Epithelial cell of proximal tubule (primary cell): Measurements from ENCODE around the gene TSACC. TPM values are rescaled to one million over a fixed set of nuclear protein-coding genes. Genes with fewer than 3 reads are reported as not detected.
A peak's percentile ranks its signal among the peaks of the same experiment; 100 is the strongest.

Experiments
- DNase-seq: peaks from one replicate; pipeline ENCODE4 v3.0.0-alpha.2; 2011; ENCODE audit warnings: low read depth
- H3K4me3 ChIP-seq: 2 replicates; pipeline ENCODE4 v1.5.1; 2011; ENCODE audit warnings: low read depth, mild to moderate bottlenecking, low read length
- total RNA-seq: library from RNA; depleted of rRNA; stranded (reverse); fragments of >200 nt; gene quantifications from 2 replicates; pipeline ENCODE4 v1.2.3, GENCODE V29; 2015
- TF ChIP-seq, protein P1 (sequence below): conservative IDR thresholded peaks from 2 replicates; pipeline ENCODE4 v1.5.1; 2012; ENCODE audit warnings: low read depth, mild to moderate bottlenecking, low read length

Gene TSACC
- total RNA-seq: 0.36 and 0.69 TPM in 2 replicates

DNA sequence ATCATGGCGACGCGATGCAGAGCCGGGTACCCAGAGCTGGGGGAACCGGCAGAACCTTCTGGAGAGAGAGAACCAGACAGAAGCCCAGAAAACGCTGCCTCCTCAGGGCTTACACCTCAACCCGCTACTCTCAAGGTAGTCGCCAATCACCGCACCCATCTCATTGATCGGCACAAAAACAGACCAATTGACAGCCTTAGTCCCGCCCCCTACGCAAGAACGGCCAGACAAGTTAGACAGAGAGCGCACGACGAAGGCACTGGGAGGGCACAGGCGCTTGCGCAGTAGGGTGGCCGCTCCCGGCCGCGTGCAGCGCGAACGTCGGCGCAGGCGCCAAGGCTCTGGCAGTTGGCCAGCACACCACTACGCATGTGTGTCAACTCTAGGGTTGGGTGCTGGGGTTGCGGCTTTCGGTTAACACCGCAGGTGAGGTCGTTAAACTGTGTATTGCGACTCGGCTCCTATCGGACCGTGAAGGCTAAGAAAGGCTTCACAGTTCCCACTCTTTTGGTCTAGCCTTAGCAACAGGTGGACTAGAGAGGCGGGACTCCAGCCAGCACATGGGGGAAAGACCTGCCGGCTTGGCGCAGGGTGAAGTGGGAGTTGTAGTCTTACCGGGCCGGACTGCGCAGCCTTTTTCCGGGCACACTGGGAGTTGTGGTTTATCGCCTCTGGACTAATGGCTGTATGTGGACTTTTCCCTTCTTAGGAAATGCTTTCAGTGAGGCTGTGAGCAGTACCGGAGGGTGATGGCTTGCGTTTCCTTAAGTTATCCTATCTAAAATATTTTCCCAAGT lies at the start of gene TSACC, which contains the start of gene CCT3:
Gene TSACC (plus strand): TSS at position 347 of the 797 bp plus-strand sequence. CDS start 1,232 bp downstream, outside the sequence.
Gene CCT3 (minus strand): TSS at position 113 of the 797 bp plus-strand sequence. CDS start 108 bp downstream, at position 5.
- DNase-seq: peak; percentile 98
- H3K4me3 ChIP-seq: peak within 1 kb of the TSS; percentile 92
- TF ChIP-seq, protein P1, sequence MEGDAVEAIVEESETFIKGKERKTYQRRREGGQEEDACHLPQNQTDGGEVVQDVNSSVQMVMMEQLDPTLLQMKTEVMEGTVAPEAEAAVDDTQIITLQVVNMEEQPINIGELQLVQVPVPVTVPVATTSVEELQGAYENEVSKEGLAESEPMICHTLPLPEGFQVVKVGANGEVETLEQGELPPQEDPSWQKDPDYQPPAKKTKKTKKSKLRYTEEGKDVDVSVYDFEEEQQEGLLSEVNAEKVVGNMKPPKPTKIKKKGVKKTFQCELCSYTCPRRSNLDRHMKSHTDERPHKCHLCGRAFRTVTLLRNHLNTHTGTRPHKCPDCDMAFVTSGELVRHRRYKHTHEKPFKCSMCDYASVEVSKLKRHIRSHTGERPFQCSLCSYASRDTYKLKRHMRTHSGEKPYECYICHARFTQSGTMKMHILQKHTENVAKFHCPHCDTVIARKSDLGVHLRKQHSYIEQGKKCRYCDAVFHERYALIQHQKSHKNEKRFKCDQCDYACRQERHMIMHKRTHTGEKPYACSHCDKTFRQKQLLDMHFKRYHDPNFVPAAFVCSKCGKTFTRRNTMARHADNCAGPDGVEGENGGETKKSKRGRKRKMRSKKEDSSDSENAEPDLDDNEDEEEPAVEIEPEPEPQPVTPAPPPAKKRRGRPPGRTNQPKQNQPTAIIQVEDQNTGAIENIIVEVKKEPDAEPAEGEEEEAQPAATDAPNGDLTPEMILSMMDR: no peak

DNA sequence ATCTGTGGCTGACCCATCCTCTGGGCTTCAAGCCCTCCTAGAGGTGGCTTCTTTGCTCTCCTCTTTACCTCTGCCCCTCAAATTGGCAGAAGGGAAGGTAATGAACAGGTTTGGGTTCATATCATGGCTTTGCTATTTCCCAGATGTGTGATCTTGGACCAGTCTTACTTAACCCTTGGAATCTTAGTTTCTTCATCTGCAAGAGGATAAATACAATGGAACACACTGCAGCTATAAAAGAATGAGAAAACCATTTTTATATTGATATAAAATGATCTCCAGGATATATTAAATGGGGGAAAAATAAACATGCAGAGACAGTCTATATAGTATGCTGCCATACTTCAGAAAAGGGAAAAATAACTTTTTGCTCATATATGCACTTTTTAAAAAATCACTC lies 48.5 kb upstream of the TSACC start:
- no peak overlapping the region for H3K4me3 ChIP-seq
- TF ChIP-seq, protein P1: no peak
- DNase-seq: no peak

DNA sequence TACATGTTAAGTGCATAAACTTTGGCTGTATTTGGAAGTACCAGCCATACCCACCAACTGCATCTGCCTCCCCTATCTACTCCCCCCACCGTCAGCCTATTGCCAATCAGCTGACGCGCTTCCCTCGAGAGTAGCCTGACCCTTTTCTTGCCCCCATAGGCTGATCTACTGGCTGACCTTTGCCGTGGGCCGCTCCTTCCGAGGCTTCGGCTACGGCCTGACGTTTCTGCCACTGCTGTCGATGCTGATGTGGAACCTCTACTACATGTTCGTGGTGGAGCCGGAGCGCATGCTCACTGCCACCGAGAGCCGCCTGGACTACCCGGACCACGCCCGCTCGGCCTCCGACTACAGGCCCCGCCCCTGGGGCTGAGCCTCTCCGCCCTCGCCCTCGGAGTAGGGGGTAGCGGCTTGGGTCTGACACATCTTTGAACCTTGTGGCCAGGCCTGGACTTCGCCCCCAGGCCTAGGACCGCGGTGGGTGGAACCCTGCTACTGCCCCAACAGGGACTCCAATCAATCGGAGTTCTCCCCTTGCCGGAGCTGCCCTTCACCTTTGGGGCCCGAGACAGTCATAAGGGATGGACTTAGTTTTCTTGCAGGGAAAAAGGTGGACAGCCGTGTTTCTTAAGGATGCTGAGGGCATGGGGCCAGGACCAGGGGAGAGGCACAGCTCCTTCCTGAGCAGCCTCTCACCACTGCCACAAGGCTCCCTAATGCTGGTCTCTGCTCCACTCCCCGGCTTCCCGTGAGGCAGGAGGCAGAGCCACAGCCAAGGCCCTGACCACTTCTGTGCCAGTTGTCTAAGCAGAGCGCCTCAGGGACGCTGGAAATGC lies 46.9 kb upstream of the TSACC start:
- no peak for DNase-seq
- TF ChIP-seq, protein P1: no peak
- peak overlapping the region; percentile 57 for H3K4me3 ChIP-seq

DNA sequence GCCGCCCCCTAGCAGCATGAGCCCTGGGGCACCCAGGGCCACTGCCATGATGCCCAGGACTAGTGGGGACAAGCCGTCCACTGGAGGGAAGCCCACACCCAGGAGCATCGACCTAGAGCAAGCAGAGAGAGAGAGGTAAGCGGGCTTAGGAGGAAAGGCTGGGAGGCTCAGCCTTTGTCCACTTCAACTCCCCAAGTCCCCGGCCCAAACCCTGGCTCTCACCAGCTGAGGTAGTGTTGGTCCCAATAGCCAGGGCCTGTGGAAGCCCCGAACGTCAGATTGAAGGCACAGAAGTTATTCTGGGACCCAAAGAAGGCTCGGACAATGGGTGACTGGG lies 45.3 kb upstream of the TSACC start:
- TF ChIP-seq, protein P1: no peak
- no peak for DNase-seq

DNA sequence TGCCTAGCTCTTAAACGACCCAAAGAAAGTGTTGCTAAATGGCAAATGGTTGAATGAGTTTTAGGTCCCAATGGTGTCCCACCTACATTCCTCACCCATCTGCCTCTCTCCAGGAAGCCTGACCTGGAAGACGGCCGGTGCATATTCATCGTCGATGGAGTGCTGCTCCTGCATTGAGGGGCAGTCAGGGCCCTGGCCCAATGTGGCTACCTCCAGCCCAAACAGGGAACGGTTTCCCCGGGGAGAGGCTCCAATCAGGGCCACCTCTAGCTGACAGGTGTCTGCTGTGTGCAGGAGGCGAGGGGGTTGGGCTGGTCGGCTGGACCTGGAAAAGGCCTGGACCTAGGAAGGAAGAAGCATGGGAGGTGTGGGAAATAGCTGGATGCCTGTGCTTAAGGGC lies 44.4 kb upstream of the TSACC start:
- DNase-seq: no peak
- TF ChIP-seq, protein P1: no peak
- no peak overlapping the region for H3K4me3 ChIP-seq

More for the DNA sequence above, 45.3 kb upstream of the TSACC start:
- no peak overlapping the region for H3K4me3 ChIP-seq

DNA sequence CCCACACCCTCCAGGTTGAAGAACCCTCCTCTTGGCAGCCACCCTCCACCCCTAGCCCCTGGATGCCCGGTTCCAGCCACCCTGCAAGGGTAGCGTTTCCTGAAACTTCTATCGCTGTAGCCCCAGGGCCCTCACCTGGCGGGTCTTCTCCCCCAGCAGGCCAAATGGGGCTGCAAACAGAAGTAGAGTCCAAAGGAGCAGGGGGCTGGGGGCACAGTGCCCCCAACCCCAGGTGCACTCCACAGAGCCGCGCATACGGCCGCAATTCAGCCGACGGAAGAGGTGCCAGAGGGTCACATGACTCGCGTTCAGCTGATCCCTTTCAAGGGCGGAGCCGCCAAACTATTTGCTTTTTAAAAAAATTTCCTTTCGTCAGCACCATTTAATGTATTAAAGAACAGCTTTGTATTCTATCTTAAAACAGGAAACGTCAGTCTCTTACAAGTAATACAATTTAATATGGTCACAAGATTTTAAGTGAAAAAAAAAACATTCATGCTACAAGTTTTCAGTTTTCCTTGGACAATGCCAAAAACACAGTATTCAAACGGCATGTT lies 42.9 kb upstream of the TSACC start, which contains the start of gene GLMP:
Gene GLMP (minus strand): TSS at position 289 of the 557 bp plus-strand sequence. CDS start 34 bp downstream, at position 255.
- TF ChIP-seq, protein P1: no peak
- peak within 1 kb of the TSS; percentile 99 for H3K4me3 ChIP-seq
- no peak for DNase-seq
